GM18870 (cell line): Measurements from ENCODE around the gene GIPC2.
"Not testable (repeated sequence)": the region's sequence is repeated elsewhere in the genome, so short reads cannot be mapped to it uniquely, and the experiment has no call there.

ENCODE experiments used
- ATAC-seq: cut with Tn5 transposase; IDR thresholded peaks from one replicate; pipeline ENCODE4 v1.9.1; 2021; ENCODE audit warnings: moderate library complexity; ENCODE audit not compliant: unreplicated experiment

The GIPC2 gene

DNA sequence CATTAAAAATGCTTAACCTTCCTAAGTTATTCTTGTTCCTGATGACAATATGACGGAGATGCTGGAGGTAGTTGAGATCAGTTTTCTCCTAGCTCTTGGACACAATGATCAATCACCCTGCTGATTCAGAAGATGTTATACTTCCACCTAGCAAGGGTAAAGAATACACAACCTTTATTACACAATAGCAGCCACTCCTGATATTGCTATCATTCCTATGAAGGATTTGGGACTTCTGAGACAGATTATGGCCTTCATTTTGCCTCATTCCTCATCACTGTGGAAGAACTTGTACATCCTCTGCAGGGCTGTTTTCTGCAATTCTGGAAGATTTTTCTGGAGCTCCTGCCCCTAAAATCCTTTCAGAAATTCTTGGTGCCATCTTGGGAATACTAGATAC, 47.8 kb downstream of the GIPC2 start:
- ATAC-seq = no peak

DNA sequence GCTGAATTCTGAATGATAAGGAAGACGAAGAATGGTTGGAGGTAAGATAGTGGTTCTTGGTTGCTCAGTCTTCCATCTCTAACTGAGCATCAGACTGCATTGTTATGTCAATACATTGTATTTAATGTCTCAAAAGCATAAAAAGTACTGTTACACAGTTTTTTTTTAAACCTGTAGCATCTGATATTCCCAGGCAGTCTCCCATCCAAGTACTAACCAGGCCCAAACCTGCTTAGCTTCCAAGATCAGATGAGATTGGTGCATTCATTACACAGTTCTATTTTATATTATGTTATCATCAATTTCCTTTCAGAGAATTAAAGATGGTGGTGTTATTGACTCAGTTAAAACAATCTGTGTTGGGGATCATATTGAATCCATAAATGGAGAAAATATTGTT, 48.9 kb downstream of the GIPC2 start:
- no peak for ATAC-seq

DNA sequence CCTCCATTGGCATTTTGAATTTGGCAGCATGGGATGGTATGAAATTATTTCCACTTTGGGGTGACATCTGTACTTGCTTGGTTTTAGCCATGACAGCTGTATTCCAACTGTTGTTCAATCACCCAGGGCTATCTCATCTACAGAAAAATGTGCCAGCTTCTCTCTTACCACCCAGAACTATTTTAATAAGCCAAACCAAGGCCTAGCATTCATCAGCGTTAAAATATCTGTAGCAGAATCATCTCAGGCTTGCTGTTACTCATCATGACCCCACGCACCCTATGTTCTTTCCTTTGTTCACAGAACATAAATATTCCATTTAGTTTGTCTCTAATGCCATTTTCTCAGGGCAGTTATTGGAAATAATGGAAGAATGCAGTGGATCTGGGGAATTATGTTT, 49.8 kb downstream of the GIPC2 start:
- ATAC-seq = no peak

DNA sequence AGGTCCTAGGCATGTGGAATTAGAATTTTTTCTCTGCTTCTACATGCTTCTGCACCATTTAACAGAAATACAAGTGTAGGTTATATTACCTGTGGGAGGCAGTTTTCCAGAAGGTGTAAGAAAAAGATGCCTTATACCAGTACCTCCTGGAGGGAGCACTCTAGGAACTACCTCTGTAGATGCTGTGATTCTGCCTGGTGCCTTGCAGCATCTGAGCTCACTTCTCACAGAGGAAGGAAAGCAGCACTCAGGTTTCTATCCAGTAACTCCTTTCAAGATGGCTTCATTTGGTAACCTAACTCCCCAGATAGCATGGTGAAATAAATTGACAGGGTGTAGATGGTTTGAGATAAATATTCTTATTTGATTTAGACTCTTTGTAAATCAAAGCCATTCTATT, 50.3 kb downstream of the GIPC2 start:
- ATAC-seq = no peak

DNA sequence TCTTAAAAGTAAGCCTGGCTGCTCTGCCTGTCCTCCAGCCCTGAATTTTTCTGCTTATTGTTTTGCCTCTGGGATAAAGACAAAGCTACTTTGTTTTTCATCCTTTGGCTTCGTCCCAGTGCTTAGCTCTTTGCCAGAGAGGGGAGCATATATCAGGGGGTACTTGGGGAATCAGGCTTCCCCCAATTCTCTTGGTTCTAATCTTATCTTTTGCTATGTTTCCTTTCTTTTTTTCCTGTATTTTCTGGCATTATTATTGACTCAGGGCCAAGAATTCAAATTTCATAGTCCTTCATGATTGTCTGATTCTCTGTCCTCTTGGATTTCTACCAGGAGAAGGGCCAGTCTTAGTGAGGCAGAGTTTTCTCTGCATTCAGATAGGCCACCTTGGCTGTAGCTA, 51.2 kb downstream of the GIPC2 start:
- no peak for ATAC-seq

DNA sequence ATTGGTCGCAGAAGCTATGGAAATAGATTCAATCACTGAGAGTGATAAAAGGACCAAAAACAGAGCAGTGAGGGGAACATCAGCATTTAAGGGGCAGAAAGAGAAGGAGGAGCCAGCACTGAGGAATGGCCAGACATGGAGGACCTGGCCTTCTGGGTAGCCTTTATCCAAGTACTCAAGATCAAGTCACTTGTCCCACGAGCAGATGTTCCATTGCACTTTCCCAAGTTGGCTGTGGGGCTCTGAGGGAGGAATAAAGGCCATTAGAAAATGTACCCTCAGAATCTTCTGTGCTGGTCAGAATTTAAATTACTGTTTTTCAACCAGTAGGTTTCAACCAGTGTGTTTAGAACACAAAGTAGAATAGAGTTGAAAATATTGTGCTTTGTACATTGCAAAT, 55.3 kb downstream of the GIPC2 start:
- ATAC-seq = no peak

DNA sequence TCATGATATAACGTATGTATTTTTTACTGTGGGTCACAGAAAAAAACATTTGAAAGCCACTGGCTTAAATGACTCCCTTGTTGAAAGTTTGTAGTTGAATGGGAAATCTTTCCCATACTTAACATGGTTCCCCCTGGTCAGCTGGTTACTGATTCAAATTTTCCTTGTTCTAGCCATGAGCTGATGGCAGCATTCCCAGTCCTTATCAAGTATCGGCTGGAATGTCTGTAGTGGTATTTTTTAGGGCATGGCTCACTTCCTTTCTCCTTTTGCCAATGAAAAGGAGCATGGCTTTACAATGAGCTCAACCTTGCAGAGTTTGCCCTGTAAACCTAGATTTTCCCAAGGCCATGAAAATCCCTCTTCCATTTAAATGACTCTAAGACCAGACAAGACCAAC, 55.7 kb downstream of the GIPC2 start:
- no peak for ATAC-seq

DNA sequence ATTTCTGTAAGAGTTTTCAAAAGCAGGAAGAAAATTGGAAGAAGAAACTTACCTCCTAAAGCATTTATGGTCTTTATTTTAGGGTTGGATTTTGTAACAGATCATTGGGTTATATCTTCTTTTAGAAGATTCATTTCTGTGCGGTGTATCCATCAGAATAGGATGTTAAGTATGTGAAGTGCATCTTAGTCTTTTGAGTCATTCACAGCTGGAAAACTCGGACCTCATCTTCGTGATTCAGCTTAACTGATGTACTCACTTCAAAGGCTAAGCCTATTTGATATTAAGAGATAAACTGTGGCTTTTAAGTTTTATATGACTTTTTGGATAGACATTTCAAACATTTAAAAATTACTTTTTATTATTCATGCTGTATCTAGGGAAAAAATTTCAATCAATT, 56.3 kb downstream of the GIPC2 start:
- no peak for ATAC-seq

DNA sequence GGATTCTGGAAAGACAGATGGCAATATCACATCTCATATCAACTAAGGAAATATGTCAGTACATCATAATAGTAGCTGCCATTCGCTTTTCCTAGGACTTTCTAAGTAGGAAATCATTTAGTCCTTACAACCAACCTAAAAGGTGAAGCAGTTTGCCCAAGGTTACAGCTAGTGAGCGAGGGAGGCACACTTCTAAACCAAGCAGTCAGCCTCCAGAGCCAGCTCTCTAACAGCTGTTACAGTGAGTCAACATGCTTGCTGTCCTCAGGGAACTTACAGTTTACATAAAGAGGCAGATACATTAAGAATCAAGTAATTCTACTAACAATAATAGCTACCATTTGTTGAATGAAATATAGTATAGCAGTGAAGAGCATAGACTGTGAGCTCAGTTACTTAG, 57.1 kb downstream of the GIPC2 start:
- no peak for ATAC-seq

DNA sequence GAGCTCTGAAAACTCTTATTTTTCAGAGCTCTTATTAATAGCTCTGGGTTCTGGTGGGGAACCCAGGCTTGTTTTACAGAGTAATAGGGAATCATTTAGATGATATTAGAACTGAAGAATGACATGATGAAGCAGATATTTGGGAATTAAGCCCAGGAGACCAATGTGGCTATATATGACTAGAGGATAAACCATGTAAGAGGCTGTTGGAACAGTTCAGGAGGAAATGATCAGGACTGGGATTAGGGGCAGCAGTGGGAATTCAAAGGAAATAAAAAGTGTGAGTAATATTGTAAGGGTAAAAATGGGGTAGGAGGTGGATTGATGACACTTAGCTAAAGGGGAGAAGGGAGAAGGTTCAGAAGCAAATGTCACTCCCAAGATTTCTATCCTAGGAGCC, 58.6 kb downstream of the GIPC2 start:
- no peak for ATAC-seq

DNA sequence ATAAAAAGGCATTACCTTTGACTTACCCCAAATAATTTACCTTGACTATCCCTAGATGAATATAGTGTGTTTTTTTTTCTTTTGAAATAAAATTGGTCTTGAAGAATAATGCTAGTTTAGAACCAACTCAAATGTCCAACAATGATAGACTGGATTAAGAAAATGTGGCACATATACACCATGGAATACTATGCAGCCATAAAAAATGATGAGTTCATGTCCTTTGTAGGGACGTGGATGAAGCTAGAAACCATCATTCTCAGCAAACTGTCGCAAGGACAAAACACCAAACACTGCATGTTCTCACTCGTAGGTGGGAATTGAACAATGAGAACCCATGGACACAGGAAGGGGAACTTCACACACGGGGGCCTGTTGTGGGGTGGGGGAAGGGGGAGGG, 63.9 kb downstream of the GIPC2 start:
- ATAC-seq = not testable (repeated sequence)

DNA sequence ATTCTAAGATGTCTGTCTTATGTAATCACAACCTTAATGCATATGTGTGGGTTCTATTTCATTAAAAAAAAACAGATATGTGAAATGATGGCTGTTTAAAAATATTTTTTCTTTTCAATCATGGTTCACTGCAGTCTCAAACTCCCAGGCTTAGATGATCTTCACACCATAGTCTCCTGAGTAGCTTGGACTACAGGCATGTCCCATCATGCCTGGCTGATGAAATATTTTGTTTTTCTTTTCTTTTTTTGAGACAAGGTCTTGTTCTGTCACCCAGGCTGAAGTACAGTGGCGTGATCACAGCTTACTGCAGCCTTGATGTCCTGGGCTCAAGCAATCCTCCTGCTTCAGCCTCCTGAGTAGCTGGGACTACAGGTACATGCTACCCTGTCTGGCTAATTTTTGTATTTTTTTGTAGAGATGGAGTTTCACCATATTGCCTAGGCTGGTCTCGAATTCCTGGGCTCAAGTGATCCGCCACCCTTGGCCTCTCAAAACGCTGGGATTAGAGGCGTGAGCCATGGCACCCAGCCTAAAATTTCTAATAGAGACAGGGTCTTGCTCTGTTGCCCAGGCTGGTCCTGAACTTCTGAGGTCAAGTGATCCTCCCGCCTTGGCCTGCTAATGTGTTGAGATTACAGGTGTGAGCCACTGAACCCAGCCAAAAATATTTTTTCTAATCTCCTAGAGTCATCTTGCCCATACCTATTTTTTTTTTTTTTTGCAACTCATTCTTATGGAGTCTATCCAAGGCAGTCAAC, 67.6 kb downstream of the GIPC2 start:
- no peak for ATAC-seq

DNA sequence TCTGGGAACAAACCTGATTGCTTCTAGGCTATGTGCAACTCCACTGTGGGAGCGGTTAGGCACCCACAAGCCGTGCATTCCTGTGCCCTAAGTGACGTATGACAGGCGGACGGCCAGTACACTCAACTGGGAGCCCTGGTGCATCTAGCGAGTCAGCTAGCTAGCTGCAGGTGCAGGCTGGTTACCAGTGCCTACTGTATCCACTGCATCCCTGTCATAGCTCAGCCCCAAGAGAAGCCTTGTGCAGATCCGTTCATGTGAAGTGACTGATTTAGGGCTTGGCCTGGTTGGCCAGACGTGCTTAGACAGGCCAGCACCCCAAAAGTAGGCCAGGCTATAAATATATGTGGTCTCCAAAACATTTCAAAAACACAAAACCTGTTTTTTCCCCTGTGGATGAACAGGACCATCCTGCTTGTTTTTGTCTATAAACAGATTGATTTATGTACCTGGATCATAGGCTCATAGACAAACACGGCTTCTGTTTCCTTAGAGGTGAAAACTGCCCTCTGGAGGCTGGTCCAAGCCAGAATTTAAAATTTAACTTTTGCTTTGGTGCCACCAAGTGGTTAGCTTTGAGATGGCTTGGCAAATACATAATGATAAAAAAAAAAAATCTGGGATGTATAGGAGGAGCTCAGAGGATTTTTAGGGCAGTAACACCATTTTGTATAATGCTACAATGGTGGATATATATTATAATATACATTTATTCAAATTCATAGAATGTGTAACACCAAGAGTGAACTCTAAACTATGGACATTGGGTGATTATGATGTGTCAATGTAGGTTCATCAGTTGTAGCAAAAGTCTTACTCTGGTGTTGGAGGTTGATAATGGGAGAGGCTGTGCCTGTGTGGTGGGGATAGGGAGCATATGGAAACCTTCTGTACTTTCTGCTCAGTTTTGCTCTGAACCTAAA, 68.5 kb downstream of the GIPC2 start:
- ATAC-seq = peak; percentile 91

DNA sequence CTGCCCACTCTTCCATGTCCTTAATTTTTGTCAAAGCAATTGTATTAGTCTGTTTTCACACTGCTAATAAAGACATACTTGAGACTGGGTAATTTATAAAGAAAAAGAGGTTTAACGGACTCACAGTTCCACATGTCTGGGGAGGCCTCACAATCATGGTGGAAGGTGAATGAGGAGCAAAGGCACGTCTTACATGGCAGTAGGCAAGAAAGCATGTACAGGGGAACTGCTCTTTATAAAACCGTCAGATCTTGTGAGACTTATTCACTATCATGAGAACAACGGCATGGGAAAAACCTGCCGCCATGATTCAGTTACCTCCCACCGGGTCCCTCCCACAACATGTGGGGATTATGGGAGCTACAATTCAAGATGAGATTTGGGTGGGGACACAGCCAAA, 74.7 kb downstream of the GIPC2 start:
- ATAC-seq = not testable (repeated sequence)

DNA sequence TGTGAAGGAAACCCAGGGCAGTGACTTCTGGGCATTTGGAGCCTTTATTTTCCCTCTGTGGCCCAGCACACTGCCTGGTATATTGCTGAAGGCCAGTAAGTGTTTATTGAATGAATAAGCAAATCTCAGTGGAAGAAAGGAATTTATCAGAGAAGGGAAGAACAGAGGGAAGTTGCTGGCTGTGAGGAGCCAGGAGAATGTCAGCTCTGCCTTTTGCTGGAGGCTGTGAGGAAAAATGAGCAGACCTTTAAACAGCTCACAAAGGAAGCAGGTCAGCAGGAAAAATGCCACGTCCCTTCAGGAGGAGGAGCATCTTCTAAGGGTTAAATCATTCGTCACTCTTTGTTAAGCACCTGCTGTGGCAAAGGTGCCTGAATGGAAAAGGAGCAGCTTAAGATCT, 75.9 kb downstream of the GIPC2 start:
- ATAC-seq = no peak

DNA sequence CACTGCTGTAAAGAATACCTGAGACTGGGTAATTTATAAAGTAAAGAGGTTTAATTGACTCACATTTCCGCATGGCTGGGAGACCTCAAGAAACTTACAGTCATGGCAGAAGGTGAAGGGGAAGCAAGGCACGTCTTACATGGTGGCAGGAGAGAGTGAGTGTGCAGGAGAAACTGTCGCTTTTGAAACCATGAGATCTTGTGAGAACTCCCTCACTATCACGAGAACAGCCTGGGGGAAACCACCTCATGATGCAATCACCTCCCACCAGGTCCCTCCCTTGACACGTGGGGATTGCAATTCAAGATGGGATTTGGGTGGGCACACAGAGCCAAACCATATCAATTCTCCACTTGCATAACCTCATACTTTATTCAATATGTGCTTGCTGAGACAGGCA, 76.6 kb downstream of the GIPC2 start:
- ATAC-seq = no peak

DNA sequence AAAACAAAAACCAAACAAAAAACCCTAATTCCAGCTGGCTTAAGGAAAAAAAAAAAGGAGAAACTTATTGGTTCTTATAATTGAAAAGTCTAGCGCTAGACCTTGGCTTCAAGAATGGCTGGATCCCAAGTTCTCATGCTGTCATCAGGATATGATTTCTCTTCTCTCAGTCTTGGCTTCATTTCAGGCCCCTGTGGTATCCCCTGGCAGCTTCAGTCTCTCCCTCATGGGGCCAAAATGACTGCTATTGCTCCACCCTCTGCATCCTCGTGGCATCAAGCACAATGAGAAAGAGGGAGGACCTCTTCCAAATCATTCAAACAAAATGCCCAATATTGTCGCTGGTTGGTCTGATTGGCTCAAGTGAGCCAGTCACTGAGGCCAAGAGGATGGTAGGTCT, 80.7 kb downstream of the GIPC2 start:
- no peak for ATAC-seq

DNA sequence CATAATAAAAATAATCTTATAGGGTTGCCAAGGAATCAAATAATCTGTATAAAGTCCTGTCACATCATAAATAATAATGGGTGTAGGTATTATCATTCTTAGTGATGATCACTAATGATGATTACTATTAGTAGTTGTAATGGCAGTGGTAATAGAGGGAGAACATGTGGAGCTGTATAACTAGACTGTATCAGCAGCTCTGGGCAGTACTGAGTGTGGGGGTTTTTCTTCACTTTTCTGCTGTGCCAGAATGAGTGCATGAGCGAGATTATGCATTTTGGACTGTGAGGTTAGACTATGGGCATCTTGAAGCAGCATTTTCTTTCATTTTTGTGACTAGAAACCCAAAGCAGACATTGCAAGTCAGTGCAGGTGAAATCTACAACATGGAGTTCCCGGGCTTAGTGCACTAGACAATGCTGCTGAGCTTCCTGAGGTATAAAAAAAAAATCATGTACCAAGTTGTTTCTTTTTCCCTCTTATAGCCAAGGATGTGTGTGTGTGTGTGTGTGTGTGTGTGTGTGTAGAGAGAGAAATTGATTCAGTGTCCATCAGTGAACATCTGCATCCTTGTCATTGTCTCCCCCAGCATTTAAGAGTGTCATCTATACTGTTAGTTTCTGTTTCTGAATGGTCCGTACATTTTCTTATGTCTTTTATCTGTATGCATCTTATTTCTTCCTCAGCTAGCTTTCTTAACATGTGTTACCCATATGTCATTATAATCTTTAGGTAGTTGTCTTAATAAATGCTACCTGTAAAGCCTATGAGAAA, 86.6 kb downstream of the GIPC2 start:
- ATAC-seq = no peak

DNA sequence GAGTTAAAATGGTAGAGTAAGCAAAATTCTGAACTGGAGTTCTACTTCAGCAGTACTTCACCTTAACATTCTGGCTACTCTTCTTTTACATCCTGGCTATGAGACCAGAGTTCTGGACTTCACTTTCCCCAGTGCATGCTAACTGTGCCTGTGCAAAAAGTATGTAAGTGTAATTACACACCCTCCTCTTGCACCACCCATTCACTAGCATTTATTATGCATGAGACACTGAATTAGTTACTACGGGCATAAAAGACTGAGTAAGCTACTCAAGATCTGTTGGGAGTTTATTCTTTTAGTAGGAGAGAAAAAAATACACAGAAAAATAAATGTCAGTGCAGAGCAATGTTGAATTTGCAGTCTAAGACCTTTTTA, 87.2 kb downstream of the GIPC2 start:
- no peak for ATAC-seq

DNA sequence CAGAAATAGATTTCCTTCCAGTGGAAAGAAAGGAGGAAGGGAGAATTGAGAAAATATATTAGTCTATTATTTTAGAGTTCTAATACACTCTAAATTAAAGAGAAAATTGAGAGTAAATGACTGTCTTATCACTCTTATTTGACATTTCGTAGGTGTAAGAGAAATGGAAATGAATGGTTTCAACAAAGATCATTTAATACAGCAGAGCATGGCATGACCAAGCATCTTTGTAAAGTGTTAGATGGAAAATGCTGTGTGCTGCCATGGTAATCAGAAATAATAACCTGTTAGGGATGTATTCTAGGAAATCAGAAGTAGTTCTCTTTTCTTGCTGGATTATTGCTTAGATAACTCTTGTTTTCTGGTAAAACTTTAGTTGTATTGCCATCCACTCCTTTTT, 90.9 kb downstream of the GIPC2 start:
- ATAC-seq = no peak

DNA sequence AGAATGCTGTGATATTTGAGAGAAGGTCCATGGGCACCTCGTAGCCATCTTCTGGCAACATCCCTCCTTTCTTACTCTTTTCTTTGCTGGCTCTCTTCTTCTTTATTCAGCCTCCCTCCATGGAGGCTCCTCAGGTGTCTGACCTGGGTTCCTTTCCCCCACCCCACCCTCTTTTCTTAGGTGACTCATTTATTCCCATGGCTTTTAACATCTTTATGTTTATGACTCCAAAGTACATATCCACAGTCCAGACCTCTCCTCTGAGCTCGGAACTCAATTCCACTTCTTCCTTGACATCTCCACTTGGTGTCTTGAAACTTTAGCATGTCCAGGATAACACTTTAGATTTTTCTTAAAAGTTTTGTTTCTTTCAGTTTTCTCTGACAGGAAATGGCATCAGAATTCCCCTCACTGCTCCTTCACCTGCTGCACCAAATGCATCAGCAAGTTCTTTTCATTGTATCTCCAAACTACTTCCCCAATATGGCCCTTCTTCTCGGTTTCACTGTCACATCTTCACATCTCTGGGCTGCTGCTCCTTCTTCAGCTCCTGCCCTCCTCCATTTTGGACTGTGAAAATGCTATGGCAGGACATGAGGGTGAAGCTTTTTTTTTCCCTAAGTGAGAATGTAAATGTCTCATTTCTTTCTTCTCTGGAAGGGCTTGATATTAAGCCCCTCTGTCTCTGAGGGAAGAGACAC, 95.9 kb downstream of the GIPC2 start:
- no peak for ATAC-seq
